GM12801 (cell line): ENCODE measurements around the gene MPRIP.

Experiments used
- TF ChIP-seq, protein P1 (sequence below): IDR thresholded peaks from one replicate; pipeline ENCODE4 v1.5.1; 2011; ENCODE audit warnings: control low read depth; ENCODE audit not compliant: insufficient read length; ENCODE audit errors: extremely low read depth

MPRIP gene

DNA sequence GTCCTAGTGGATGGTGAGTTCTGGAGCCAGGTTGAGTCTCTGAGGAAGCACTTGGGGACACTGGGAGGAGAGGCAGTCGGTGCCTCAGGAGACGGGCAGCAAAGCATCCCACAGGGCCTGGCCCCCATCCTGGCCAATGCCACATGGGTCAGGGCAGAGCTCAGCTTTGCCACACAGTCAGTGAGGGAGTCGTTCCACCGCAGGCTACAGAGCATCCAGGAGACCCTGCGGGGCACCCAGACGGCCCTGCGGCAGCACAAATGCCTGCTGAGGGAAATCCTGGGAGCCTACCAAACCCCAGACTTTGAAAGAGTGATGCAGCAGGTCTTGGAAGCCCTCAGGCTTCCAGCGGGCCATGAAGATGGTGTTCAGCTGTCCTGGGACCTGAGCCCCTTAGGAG, 124.2 kb downstream of the MPRIP start:
- TF ChIP-seq, protein P1, sequence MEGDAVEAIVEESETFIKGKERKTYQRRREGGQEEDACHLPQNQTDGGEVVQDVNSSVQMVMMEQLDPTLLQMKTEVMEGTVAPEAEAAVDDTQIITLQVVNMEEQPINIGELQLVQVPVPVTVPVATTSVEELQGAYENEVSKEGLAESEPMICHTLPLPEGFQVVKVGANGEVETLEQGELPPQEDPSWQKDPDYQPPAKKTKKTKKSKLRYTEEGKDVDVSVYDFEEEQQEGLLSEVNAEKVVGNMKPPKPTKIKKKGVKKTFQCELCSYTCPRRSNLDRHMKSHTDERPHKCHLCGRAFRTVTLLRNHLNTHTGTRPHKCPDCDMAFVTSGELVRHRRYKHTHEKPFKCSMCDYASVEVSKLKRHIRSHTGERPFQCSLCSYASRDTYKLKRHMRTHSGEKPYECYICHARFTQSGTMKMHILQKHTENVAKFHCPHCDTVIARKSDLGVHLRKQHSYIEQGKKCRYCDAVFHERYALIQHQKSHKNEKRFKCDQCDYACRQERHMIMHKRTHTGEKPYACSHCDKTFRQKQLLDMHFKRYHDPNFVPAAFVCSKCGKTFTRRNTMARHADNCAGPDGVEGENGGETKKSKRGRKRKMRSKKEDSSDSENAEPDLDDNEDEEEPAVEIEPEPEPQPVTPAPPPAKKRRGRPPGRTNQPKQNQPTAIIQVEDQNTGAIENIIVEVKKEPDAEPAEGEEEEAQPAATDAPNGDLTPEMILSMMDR, result no peak

DNA sequence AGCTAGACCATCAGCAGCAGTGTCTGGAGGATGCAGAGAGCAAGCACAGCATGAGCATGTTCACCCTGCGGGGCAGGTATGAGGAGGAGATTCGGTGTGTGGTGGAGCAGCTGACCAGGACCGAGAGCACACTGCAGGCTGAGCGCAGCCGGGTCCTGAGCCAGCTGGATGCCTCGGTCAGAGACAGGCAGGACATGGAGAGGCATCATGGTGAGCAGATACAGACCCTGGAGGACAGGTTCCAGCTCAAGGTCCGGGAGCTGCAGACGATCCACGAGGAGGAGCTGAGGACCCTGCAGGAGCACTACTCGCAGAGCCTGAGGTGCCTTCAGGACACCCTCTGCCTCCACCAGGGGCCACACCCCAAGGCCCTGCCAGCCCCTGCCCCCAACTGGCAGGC, 125.1 kb downstream of the MPRIP start:
- TF ChIP-seq, protein P1, result no peak

DNA sequence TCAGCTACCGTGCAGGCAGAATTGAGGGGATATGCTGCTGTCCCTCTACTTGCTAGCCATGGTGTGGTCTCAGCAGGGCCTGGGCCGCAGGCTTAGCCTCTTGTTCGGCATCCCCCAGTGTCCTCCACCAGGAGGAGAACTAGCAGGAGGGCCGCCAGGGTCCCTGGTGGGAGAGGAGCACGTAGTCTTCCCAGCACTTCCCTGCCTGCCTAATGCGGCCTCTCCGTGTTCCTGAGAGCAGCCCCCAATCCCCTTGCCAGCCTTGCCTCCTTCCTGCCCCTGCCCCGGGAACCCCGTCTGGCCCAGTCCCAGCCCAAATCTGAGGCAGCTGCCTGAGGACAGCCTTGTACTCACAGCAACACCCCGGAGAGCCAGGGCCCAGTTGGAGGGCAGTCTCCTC, 125.7 kb downstream of the MPRIP start:
- TF ChIP-seq, protein P1, result no peak

DNA sequence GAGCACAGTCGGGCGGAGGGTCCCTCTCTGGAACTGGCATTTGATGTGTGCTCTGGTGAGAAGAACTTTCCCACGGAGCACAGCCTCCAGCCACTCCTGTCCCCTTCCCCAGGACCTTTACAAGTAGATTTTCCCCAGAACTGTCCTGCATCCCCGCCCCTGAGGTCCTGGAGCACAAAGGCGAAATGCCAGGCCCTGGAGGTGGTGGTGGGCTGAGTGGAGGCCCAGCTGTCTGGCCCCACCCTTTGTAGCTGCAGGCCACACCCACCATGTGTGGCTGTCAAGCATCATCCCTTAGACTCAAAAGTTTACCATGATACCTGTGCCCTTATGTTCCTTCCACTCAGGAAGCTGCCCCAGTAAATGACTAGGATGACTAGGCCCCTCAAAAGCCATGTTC, 126.1 kb downstream of the MPRIP start:
- TF ChIP-seq, protein P1, result no peak

DNA sequence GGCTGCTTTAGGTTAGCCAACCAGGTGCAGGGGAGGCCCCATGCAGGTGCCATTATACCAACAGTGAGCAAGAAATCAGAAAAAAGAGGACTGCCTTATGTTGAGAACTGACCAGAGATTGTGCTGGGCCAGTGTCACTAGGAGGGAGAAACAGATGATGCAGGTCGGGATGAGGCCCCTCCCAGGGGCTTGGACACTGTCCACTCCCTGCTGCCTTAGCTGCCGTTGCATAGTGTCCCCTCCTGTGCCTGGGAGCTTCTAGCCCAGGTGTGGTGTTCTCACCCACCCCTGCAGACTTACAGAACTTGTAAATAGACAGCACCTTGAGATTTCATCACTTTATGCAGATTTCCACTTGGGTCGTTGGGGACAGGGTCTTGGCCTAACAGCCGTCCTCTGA, 127.1 kb downstream of the MPRIP start:
- TF ChIP-seq, protein P1, result no peak

DNA sequence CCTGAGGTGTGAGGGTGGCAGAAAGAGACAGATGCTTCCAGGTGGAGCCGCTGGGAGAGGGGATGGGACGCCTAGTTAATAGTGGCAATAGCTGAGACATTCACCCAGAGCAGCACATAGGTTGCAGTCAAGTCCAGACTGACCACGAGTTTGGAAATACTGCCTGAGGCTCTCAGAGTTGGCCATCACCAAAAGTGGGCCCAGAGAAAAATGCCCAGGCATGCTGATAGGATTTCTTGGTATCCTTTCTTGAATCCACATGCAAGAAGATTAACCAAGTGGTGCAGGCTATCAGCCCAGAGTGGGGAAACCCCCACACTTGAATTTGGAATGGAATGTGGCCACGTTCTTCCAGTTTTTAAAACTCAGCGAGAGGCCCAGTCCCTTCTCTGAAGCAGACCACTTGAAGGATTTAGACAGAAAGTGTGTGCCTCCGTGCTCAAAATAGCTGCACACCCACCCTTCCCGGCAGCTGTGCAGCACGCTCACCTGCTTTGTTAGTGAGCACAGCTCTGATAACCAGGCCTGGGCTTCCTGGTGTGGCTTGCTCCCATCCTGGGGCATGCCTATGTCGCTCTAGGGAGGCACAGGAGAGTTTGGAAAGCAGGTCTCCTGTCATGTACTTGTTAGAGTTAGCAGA, 128.2 kb downstream of the MPRIP start:
- TF ChIP-seq, protein P1, result no peak

DNA sequence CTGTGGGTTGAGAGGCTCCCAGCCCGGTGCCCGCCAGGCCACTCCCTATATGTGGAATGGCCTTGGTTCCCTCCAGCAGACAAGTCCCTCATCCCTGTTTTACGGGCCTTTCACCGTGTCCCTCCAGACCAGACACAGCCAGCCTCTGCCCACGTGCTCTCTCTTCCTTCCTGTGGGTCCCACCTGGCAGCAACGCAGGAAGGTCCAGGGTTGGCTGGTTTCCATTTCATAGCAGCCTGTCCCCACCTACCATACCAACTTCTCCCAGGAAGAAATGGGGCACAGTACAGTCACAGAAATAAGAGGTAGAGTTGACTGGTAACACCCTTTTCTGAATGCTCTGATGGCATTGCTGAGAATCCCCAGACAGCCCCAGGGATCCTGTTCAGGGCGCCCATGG, 128.9 kb downstream of the MPRIP start:
- TF ChIP-seq, protein P1, result no peak
